Activated CD4-positive, alpha-beta T cell treated with anti-CD3 and anti-CD28 coated beads, Interleukin-2, amount 10 ng/mL, durations not matched to agents 7 days and 5 days (primary cell): Measurements from ENCODE around the gene MATK. TPM values are rescaled to one million over a fixed set of nuclear protein-coding genes. Genes with fewer than 3 reads are reported as not detected.
A peak's percentile ranks its signal among the peaks of the same experiment; 100 is the strongest.

Experiments used
- CTCF ChIA-PET: fragments of 350-600 bp; sonication (Branson Sonifier 250); formaldehyde crosslinking; loops from one replicate; lab custom pipeline; 2021; ENCODE audit warnings: antibody characterized with exemption; lab: Charles Lee
- POLR2A ChIA-PET: fragments of 350-600 bp; sonication (Branson Sonifier 250); formaldehyde crosslinking; loops from one replicate; lab custom pipeline; 2021; ENCODE audit warnings: antibody characterized with exemption; lab: Charles Lee
- DNase-seq: peaks from one replicate; pipeline ENCODE4 v3.0.0-alpha.2; 2020
- H3K27ac Mint-ChIP-seq: one replicate; pipeline ENCODE4 v1.8.0; 2021; ENCODE audit warnings: mild to moderate bottlenecking, moderate library complexity, mixed read lengths
- H3K27me3 Mint-ChIP-seq: one replicate; pipeline ENCODE4 v1.8.0; 2021; ENCODE audit warnings: mixed read lengths
- H3K36me3 Mint-ChIP-seq: one replicate; pipeline ENCODE4 v1.8.0; 2021; ENCODE audit warnings: low read depth, mixed read lengths
- H3K4me1 Mint-ChIP-seq: one replicate; pipeline ENCODE4 v1.8.0; 2021; ENCODE audit warnings: mixed read lengths
- H3K4me3 Mint-ChIP-seq: one replicate; pipeline ENCODE4 v1.8.0; 2021; ENCODE audit warnings: mild to moderate bottlenecking, moderate library complexity, mixed read lengths
- H3K9me3 Mint-ChIP-seq: one replicate; pipeline ENCODE4 v1.8.0; 2021; ENCODE audit warnings: mixed read lengths
- total RNA-seq, 2 experiments: library from RNA; stranded (reverse); gene quantifications; one replicate each; pipeline ENCODE4 v1.2.3, GENCODE V29; 2021

Gene MATK
- total RNA-seq, 2 experiments from 2014 or later: 14.8 to 18.3 TPM

GRCh38 chr19:3748965-3749364 lies 37.2 kb downstream of the MATK start:
- H3K27me3 Mint-ChIP-seq: no peaks in the 10 kb centered on the region
- ChIA-PET POLR2A (no interaction called here), CTCF (interaction anchor here (0.5 kb wide), 1 partner anchor 732 kb away, joined by 3 read pairs; no protein-coding TSS in a partner anchor)
- no peak overlapping the region for H3K4me3 Mint-ChIP-seq
- DNase-seq: no peak
- peaks cover 23% of the 10 kb centered on the region for H3K36me3 Mint-ChIP-seq
- H3K27ac Mint-ChIP-seq: no peak overlapping the region
- H3K9me3 Mint-ChIP-seq: no peaks in the 10 kb centered on the region
- no peaks in the 10 kb centered on the region for H3K4me1 Mint-ChIP-seq

GRCh38 chr19:3746371-3747056 lies 39.7 kb downstream of the MATK start:
- Mint-ChIP-seq H3K27me3 (no peaks in the 10 kb centered on the region), H3K9me3 (no peaks in the 10 kb centered on the region), H3K4me3 (no peak overlapping the region), H3K36me3 (peaks cover 15% of the 10 kb centered on the region), H3K27ac (no peak overlapping the region), H3K4me1 (no peaks in the 10 kb centered on the region)
- POLR2A ChIA-PET: no interaction called here
- no peak for DNase-seq
- CTCF ChIA-PET: interaction anchor here (0.7 kb wide), 1 partner anchor 10 kb away, joined by 3 read pairs; no protein-coding TSS in a partner anchor

- no peak overlapping the region for H3K27ac Mint-ChIP-seq
- no peak for DNase-seq
- ChIA-PET POLR2A (no interaction called here), CTCF (no interaction called here)
- peaks cover 10% of the 10 kb centered on the region for H3K36me3 Mint-ChIP-seq
- H3K9me3 Mint-ChIP-seq: no peaks in the 10 kb centered on the region
- no peak overlapping the region for H3K4me3 Mint-ChIP-seq
- H3K4me1 Mint-ChIP-seq: no peaks in the 10 kb centered on the region
- H3K27me3 Mint-ChIP-seq: no peaks in the 10 kb centered on the region
These were observed 40.7 kb downstream of the MATK start for GRCh38 chr19:3745363-3746045.

DNA sequence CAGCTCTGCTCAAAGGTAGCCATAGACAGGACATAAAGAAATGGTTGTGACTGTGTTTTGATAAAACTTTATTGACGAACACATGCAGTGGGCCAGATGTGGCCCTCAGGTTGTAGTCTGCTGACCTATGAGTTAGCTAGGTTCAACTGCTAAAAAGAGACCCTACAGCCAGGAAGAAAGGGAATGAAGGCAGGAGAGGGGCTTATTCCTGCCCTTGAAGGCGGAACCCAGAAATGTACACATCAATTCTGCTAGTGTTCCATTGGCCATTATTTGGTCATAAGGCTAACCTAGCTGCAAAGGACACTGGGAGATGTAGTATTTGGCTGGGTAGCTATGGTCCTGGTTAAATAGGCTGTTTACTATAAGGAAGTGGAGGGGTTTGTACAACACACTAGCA lies 42.7 kb downstream of the MATK start:
- no peak for DNase-seq
- H3K4me1 Mint-ChIP-seq: peaks cover 14% of the 10 kb centered on the region
- H3K4me3 Mint-ChIP-seq: no peak overlapping the region
- H3K36me3 Mint-ChIP-seq: no peaks in the 10 kb centered on the region
- ChIA-PET CTCF (interaction anchor here (1.5 kb wide), 1 partner anchor 314 kb away, joined by 3 read pairs; no protein-coding TSS in a partner anchor), POLR2A (interaction anchor here (0.6 kb wide), 1 partner anchor 35 kb away, joined by 3 read pairs; no protein-coding TSS in a partner anchor)
- no peaks in the 10 kb centered on the region for H3K9me3 Mint-ChIP-seq
- no peaks in the 10 kb centered on the region for H3K27me3 Mint-ChIP-seq
- no peak overlapping the region for H3K27ac Mint-ChIP-seq

DNA sequence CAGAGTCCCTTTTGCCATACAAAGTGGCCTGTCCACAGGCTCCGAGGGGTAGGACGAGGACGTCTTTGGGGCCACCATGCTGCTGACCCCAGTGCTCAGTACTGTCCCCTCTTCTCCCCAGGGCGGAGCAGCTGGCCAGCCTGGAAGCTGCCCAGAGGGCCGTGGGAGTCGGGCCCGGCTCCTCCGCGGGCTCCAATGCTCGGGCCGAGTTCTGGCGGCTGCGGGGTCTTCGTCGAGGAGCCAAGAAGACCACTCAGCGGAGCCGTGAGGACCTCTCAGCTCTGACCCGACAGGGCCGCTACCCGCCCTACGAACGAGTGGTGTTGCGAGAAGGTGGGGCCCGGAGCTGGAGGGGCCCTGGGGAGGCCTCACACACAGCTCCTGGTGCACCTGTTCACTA lies 45.8 kb downstream of the MATK start:
- Mint-ChIP-seq H3K27ac (no peak overlapping the region), H3K9me3 (no peaks in the 10 kb centered on the region), H3K27me3 (no peaks in the 10 kb centered on the region), H3K36me3 (no peaks in the 10 kb centered on the region), H3K4me1 (peaks cover 23% of the 10 kb centered on the region), H3K4me3 (no peak overlapping the region)
- ChIA-PET POLR2A (no interaction called here), CTCF (interaction anchor here (0.9 to 1.5 kb wide), 3 partner anchors 22 to 150 kb away, joined by 3 to 4 read pairs (median 3); partner anchors contain the start of gene MRPL54)
- DNase-seq: no peak

GRCh38 chr19:3738477-3739220 lies 47.5 kb downstream of the MATK start:
- H3K9me3 Mint-ChIP-seq: no peaks in the 10 kb centered on the region
- H3K4me3 Mint-ChIP-seq: peak overlapping the region; percentile 22
- H3K4me1 Mint-ChIP-seq: peaks cover 23% of the 10 kb centered on the region
- H3K36me3 Mint-ChIP-seq: no peaks in the 10 kb centered on the region
- DNase-seq: no peak
- CTCF ChIA-PET: interaction anchor here (0.6 to 1.1 kb wide), 2 partner anchors 25 to 260 kb away, joined by 3 to 4 read pairs; no protein-coding TSS in a partner anchor
- peak overlapping the region; percentile 93 for H3K27ac Mint-ChIP-seq
- H3K27me3 Mint-ChIP-seq: no peaks in the 10 kb centered on the region
- POLR2A ChIA-PET: no interaction called here

DNA sequence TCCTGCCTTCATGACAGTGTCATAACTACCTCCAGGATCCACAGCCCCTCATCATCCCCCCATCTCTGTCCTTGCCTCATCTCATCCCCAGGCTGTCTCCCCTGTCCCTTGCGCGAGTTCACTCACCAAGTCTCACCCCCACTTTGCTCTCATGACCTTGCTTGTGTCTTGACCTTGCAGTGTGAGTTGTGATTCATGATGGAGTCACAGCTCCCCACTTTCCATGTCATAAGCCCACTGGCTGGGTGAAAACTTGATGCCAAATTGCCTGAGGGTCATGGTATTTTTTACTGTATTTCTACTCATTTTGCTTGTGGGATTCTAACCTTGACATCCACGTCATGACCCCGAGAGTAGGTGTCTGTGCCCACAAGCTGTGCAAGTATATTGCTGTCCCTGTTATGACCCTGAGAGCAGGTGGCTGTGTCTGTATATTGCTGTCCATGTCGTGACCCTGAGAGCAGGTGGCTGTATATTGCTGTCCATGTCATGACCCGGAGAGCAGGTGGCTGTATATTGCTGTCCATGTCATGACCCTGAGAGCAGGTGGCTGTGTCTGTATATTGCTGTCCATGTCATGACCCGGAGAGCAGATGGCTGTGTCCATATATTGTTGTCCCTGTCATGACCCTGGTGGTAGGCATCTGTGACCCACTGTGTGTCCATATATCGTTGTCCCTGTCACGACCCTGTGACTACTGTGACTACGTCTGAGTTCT lies 48.5 kb downstream of the MATK start:
- H3K36me3 Mint-ChIP-seq: no peaks in the 10 kb centered on the region
- H3K9me3 Mint-ChIP-seq: no peaks in the 10 kb centered on the region
- no peak for DNase-seq
- ChIA-PET CTCF (no interaction called here), POLR2A (no interaction called here)
- H3K4me3 Mint-ChIP-seq: no peak overlapping the region
- peak overlapping the region; percentile 93 for H3K27ac Mint-ChIP-seq
- no peaks in the 10 kb centered on the region for H3K27me3 Mint-ChIP-seq
- H3K4me1 Mint-ChIP-seq: peaks cover 23% of the 10 kb centered on the region

DNA sequence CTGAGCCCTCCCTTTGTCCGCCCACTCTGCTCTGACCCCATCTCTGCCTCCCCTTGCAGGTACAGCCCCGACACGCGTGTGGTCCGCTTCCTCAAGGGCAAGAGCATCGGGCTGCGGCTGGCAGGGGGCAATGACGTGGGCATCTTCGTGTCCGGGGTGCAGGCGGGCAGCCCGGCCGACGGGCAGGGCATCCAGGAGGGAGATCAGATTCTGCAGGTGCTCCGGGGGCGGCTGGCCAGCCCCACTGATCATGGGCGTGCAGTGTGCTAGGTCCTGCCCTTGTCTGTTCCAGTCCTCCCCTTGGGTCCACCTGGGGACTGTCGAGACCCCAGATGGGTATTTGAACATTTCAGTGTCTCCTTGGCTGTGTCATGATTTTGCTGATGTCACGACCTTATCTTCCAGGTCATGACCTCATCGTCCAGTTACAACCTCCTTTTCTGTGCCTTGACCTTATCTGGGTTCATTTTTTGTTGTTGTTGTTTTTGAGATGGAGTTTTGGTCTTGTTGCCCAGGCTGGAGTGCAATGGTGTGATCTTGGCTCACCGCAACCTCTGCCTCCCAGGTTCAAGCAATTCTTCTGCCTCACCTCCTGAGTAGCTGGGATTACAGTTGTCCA lies 50.0 kb downstream of the MATK start:
- no peaks in the 10 kb centered on the region for H3K36me3 Mint-ChIP-seq
- H3K27ac Mint-ChIP-seq: no peak overlapping the region
- H3K4me3 Mint-ChIP-seq: no peak overlapping the region
- H3K9me3 Mint-ChIP-seq: no peaks in the 10 kb centered on the region
- H3K4me1 Mint-ChIP-seq: peaks cover 23% of the 10 kb centered on the region
- ChIA-PET CTCF (no interaction called here), POLR2A (no interaction called here)
- H3K27me3 Mint-ChIP-seq: no peaks in the 10 kb centered on the region
- DNase-seq: no peak

- DNase-seq: no peak
- Mint-ChIP-seq H3K27me3 (no peaks in the 10 kb centered on the region), H3K9me3 (no peaks in the 10 kb centered on the region), H3K27ac (no peak overlapping the region), H3K4me3 (no peak overlapping the region), H3K4me1 (peaks cover 17% of the 10 kb centered on the region), H3K36me3 (no peaks in the 10 kb centered on the region)
- CTCF ChIA-PET: no interaction called here
- POLR2A ChIA-PET: no interaction called here
These were observed 51.9 kb downstream of the MATK start for GRCh38 chr19:3734310-3734600.

DNA sequence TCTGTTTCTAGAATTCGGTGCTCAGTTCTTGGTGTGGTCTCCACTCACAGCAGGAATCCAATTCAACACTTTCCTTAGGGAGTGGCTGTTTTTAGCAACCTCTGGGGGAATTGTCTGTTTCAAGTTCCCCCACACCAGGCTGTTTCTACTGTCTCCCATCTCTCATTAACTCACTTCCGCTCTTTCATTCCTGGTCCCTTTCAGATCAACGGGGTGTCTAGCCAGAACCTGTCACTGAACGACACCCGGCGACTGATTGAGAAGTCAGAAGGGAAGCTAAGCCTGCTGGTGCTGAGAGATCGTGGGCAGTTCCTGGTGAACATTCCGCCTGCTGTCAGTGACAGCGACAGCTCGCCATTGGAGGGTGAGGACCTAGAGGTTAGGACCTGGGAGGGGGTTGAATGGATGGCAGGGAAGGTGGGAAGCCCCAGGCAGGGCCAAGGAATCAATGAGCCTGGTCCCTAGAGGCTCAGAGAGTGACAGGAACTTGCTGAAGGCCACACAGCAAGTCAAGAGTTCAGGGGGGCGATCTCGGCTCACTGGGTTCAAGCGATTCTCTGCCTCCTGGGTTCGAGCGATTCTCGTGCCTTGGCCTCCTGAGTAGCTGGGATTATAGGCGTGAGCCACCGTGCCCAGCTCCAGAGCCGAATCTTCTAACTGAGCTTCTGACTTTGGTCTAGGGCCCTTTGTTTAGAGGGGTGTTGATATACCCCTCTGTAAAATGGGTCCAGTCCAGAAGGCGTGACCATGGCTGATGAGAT lies 52.5 kb downstream of the MATK start:
- POLR2A ChIA-PET: no interaction called here
- Mint-ChIP-seq H3K27me3 (no peaks in the 10 kb centered on the region), H3K9me3 (no peaks in the 10 kb centered on the region), H3K36me3 (no peaks in the 10 kb centered on the region), H3K4me1 (peaks cover 12% of the 10 kb centered on the region), H3K27ac (no peak overlapping the region), H3K4me3 (no peak overlapping the region)
- CTCF ChIA-PET: no interaction called here
- no peak for DNase-seq

DNA sequence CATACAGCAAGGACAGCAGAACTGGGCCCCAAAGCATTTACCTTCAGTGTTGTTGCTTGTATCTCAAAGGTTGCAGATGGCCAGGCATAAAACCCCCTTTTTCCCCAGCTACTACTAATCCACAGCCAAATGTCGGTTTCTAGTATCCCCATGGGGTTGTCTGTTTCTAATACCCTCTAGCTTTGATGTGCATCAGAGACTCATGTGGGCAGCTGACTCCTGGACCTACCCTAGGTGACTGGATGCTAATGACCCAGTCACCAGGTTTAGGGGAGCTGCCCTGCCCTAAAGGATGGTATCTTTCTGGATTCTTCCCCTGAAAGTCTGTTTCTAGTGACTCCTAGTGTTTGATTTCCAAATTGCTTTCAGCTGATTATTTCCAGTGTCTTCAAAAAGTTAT lies 54.1 kb downstream of the MATK start:
- no peaks in the 10 kb centered on the region for H3K36me3 Mint-ChIP-seq
- H3K27me3 Mint-ChIP-seq: no peaks in the 10 kb centered on the region
- no peak for DNase-seq
- no peak overlapping the region for H3K27ac Mint-ChIP-seq
- ChIA-PET POLR2A (no interaction called here), CTCF (interaction anchor here (0.7 kb wide), 1 partner anchor 28 kb away, joined by 3 read pairs; no protein-coding TSS in a partner anchor)
- no peaks in the 10 kb centered on the region for H3K9me3 Mint-ChIP-seq
- no peaks in the 10 kb centered on the region for H3K4me1 Mint-ChIP-seq
- no peak overlapping the region for H3K4me3 Mint-ChIP-seq
